ENCODE data around the gene AEBP2. TPM values are rescaled to one million over a fixed set of nuclear protein-coding genes. Genes with fewer than 3 reads are reported as not detected.

AEBP2 gene
- total and polyA plus RNA-seq, 8 donors = 28.2 to 58.6 (median 54.2) TPM

GRCh38 chr12:19489168-19489567, 49.9 kb downstream of the AEBP2 start:
- Histone ChIP-seq H3K9me3 (no peaks in the 10 kb centered on the region), H3K36me3 (peaks cover 0 to 7% of the 10 kb centered on the region in 2 donors), H3K4me3 (no peak overlapping the region), H3K27me3 (no peaks in the 10 kb centered on the region), H3K4me1 (peaks cover 0 to 8% of the 10 kb centered on the region in 2 donors), H3K27ac (no peak overlapping the region)
- no peak for ATAC-seq
- no peak for DNase-seq
- intact Hi-C loops (cut with DNase I) = no loop called here
- TF ChIP-seq, protein P1, sequence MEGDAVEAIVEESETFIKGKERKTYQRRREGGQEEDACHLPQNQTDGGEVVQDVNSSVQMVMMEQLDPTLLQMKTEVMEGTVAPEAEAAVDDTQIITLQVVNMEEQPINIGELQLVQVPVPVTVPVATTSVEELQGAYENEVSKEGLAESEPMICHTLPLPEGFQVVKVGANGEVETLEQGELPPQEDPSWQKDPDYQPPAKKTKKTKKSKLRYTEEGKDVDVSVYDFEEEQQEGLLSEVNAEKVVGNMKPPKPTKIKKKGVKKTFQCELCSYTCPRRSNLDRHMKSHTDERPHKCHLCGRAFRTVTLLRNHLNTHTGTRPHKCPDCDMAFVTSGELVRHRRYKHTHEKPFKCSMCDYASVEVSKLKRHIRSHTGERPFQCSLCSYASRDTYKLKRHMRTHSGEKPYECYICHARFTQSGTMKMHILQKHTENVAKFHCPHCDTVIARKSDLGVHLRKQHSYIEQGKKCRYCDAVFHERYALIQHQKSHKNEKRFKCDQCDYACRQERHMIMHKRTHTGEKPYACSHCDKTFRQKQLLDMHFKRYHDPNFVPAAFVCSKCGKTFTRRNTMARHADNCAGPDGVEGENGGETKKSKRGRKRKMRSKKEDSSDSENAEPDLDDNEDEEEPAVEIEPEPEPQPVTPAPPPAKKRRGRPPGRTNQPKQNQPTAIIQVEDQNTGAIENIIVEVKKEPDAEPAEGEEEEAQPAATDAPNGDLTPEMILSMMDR (IDR thresholded peaks at IDR 0.05) = no peak

- DNase-seq (no peak), ATAC-seq (peak; percentile 33)
- no peak overlapping the region for H3K4me3 ChIP-seq
- H3K27me3 ChIP-seq = no peaks in the 10 kb centered on the region
- TF ChIP-seq, protein P1 (IDR thresholded peaks at IDR 0.05) = no peak
- no peaks in the 10 kb centered on the region for H3K9me3 ChIP-seq
- no peak overlapping the region for H3K27ac ChIP-seq
- intact Hi-C loops (cut with DNase I) = no loop called here
- H3K4me1 ChIP-seq = peaks cover 0 to 6% of the 10 kb centered on the region in 2 donors
- peaks cover 0 to 24% of the 10 kb centered on the region in 2 donors for H3K36me3 ChIP-seq
Observed at GRCh38 chr12:19490908-19491307, 51.6 kb downstream of the AEBP2 start.

GRCh38 chr12:19491863-19492262, 52.6 kb downstream of the AEBP2 start:
- Histone ChIP-seq H3K27me3 (no peaks in the 10 kb centered on the region), H3K27ac (no peak overlapping the region), H3K4me1 (peaks cover 0 to 6% of the 10 kb centered on the region in 2 donors), H3K36me3 (peaks cover 0 to 26% of the 10 kb centered on the region in 2 donors), H3K4me3 (no peak overlapping the region), H3K9me3 (no peaks in the 10 kb centered on the region)
- ATAC-seq (no peak), DNase-seq (no peak)
- TF ChIP-seq, protein P1 (IDR thresholded peaks at IDR 0.05) = no peak
- intact Hi-C loops (cut with DNase I) = no loop called here

- H3K27ac ChIP-seq = no peak overlapping the region
- ATAC-seq (no peak), DNase-seq (no peak)
- H3K9me3 ChIP-seq = no peaks in the 10 kb centered on the region
- intact Hi-C loops (cut with DNase I) = no loop called here
- H3K4me3 ChIP-seq = no peak overlapping the region
- H3K36me3 ChIP-seq = peaks cover 0 to 35% of the 10 kb centered on the region in 2 donors
- H3K4me1 ChIP-seq = peaks cover 0 to 9% of the 10 kb centered on the region in 2 donors
- TF ChIP-seq, protein P1 (IDR thresholded peaks at IDR 0.05) = no peak
- H3K27me3 ChIP-seq = no peaks in the 10 kb centered on the region
Observed at GRCh38 chr12:19496219-19496878, 57.1 kb downstream of the AEBP2 start.

DNA sequence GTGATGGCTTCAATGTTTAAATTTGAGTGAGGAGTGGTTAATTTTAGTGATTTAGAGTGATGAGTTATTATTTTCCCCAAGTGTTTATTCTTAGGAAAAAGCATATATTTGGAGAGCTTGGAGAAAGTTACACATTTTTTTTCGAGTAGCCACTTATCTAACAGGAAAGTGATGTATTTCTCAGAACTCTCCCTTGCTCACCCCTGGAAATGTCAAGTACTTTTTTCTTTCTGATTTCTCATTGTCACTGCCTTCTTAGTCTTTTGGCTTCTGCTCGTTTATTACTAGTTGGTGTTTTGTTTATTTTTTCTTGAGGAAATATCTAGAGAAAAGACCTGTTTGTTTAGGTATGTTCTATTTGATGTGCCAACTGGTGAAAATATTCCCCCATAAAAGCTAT, 58.8 kb downstream of the AEBP2 start:
- Histone ChIP-seq H3K9me3 (no peaks in the 10 kb centered on the region), H3K27ac (no peak overlapping the region), H3K27me3 (no peaks in the 10 kb centered on the region), H3K4me3 (no peak overlapping the region), H3K4me1 (peaks cover 0 to 9% of the 10 kb centered on the region in 2 donors), H3K36me3 (peaks cover 0 to 41% of the 10 kb centered on the region in 2 donors)
- ATAC-seq (peak; percentile 50), DNase-seq (no peak)
- intact Hi-C loops (cut with DNase I) = no loop called here
- TF ChIP-seq, protein P1 (IDR thresholded peaks at IDR 0.05) = no peak

Measured in left lung (tissue), 10 donors.